Activated CD8-positive, alpha-beta T cell treated with anti-CD3 and anti-CD28 coated beads for 36 hours (primary cell): ENCODE results near the gene MRPS9. TPM values are rescaled to one million over a fixed set of nuclear protein-coding genes. Genes with fewer than 3 reads are reported as not detected.

Experiments
- ATAC-seq: fragments of 200-7000 bp; cut with Tn5 transposase; one replicate; pipeline ENCODE4 v1.10.0; 2021; ENCODE audit warnings: mild to moderate bottlenecking, moderate library complexity
- CTCF ChIA-PET: fragments of 350-600 bp; sonication (Branson Sonifier 250); formaldehyde crosslinking; loops from one replicate; lab custom pipeline; 2021; ENCODE audit warnings: antibody characterized with exemption; lab: Charles Lee
- POLR2A ChIA-PET: fragments of 350-600 bp; sonication (Branson Sonifier 250); formaldehyde crosslinking; loops from one replicate; lab custom pipeline; 2021; ENCODE audit warnings: antibody characterized with exemption; lab: Charles Lee
- DNase-seq: peaks from one replicate; pipeline ENCODE4 v3.0.0-alpha.2; 2020
- H3K27ac Mint-ChIP-seq: one replicate; pipeline ENCODE4 v1.8.0; 2021; ENCODE audit warnings: mild to moderate bottlenecking, mixed read lengths
- H3K27me3 Mint-ChIP-seq: one replicate; pipeline ENCODE4 v1.8.0; 2021; ENCODE audit warnings: mixed read lengths
- H3K36me3 Mint-ChIP-seq: one replicate; pipeline ENCODE4 v1.8.0; 2021; ENCODE audit warnings: low read depth, mixed read lengths
- H3K4me1 Mint-ChIP-seq: one replicate; pipeline ENCODE4 v1.8.0; 2021; ENCODE audit warnings: low read depth, mixed read lengths
- H3K4me3 Mint-ChIP-seq: one replicate; pipeline ENCODE4 v1.8.0; 2021; ENCODE audit warnings: mild to moderate bottlenecking, moderate library complexity, mixed read lengths
- H3K9me3 Mint-ChIP-seq: one replicate; pipeline ENCODE4 v1.8.0; 2021; ENCODE audit warnings: mixed read lengths
- CTCF ChIP-seq: fragments of 200-600 bp; IDR thresholded peaks from one replicate; pipeline ENCODE4 v1.8.0; 2022; ENCODE audit warnings: antibody characterized with exemption, mild to moderate bottlenecking
- intact Hi-C: fragments of 100-400 bp; cut with micrococcal nuclease; formaldehyde crosslinking; loops from one replicate; pipeline ENCODE4 v1.10.0; 2022
- total RNA-seq, 2 experiments: library from RNA; stranded (reverse); gene quantifications; one replicate each; pipeline ENCODE4 v1.2.3, GENCODE V29; 2021

Gene MRPS9
- total RNA-seq, 2 experiments from 2014 or later = 45.1 to 46.9 TPM

GRCh38 chr2:105068387-105068786, 30.5 kb downstream of the MRPS9 start:
- Mint-ChIP-seq H3K4me1 (peaks cover 18% of the 10 kb centered on the region), H3K9me3 (no peaks in the 10 kb centered on the region), H3K4me3 (no peak overlapping the region), H3K27me3 (no peaks in the 10 kb centered on the region), H3K27ac (no peak overlapping the region), H3K36me3 (peaks cover 9% of the 10 kb centered on the region)
- ChIA-PET CTCF (interaction anchor here (1.3 kb wide), 1 partner anchor 46 kb away, joined by 3 read pairs; no protein-coding TSS in a partner anchor), POLR2A (no interaction called here)
- no peak for TF ChIP-seq CTCF
- ATAC-seq (no peak), DNase-seq (no peak)
- intact Hi-C loops = no loop called here

- Mint-ChIP-seq H3K4me1 (peaks cover 18% of the 10 kb centered on the region), H3K36me3 (peaks cover 12% of the 10 kb centered on the region), H3K27ac (no peak overlapping the region), H3K4me3 (no peak overlapping the region), H3K9me3 (no peaks in the 10 kb centered on the region), H3K27me3 (no peaks in the 10 kb centered on the region)
- DNase-seq (no peak), ATAC-seq (no peak)
- ChIA-PET CTCF (interaction anchor here (1.3 kb wide), 1 partner anchor 46 kb away, joined by 3 read pairs; no protein-coding TSS in a partner anchor), POLR2A (interaction anchor here (1.0 kb wide), 1 partner anchor 30 kb away, joined by 3 read pairs; no protein-coding TSS in a partner anchor)
- no peak for TF ChIP-seq CTCF
- intact Hi-C loops = no loop called here
These were observed 31.0 kb downstream of the MRPS9 start for GRCh38 chr2:105068875-105069274.

- no peak for TF ChIP-seq CTCF
- Mint-ChIP-seq H3K4me3 (no peak overlapping the region), H3K36me3 (peaks cover 16% of the 10 kb centered on the region), H3K27me3 (no peaks in the 10 kb centered on the region), H3K27ac (no peak overlapping the region), H3K9me3 (no peaks in the 10 kb centered on the region), H3K4me1 (peaks cover 16% of the 10 kb centered on the region)
- ATAC-seq (peak; percentile 42), DNase-seq (peak; percentile 8)
- intact Hi-C loops = no loop called here
- ChIA-PET POLR2A (interaction anchor here (0.6 kb wide), 1 partner anchor 640 kb away, joined by 3 read pairs; no protein-coding TSS in a partner anchor), CTCF (interaction anchor here (0.7 kb wide), 1 partner anchor 225 kb away, joined by 3 read pairs; no protein-coding TSS in a partner anchor)
These were observed 32.4 kb downstream of the MRPS9 start for GRCh38 chr2:105070010-105070865.

- ATAC-seq (no peak), DNase-seq (no peak)
- H3K27ac Mint-ChIP-seq = no peak overlapping the region
- TF ChIP-seq CTCF = no peak
- H3K36me3 Mint-ChIP-seq = peaks cover 16% of the 10 kb centered on the region
- CTCF ChIA-PET = interaction anchor here (0.8 to 1.0 kb wide), 2 partner anchors 17 to 43 kb away, joined by 4 to 5 read pairs; no protein-coding TSS in a partner anchor
- POLR2A ChIA-PET = no interaction called here
- no peak overlapping the region for H3K4me3 Mint-ChIP-seq
- H3K27me3 Mint-ChIP-seq = no peaks in the 10 kb centered on the region
- peaks cover 16% of the 10 kb centered on the region for H3K4me1 Mint-ChIP-seq
- intact Hi-C loops = no loop called here
- H3K9me3 Mint-ChIP-seq = no peaks in the 10 kb centered on the region
These were observed 33.5 kb downstream of the MRPS9 start for GRCh38 chr2:105071379-105071778.

GRCh38 chr2:105072039-105072438, 34.2 kb downstream of the MRPS9 start:
- ATAC-seq = peak; percentile 91
- no peak for TF ChIP-seq CTCF
- H3K4me3 Mint-ChIP-seq = no peak overlapping the region
- DNase-seq = peak; percentile 49
- H3K27me3 Mint-ChIP-seq = no peaks in the 10 kb centered on the region
- intact Hi-C loops = no loop called here
- CTCF ChIA-PET = interaction anchor here (0.8 to 1.0 kb wide), 2 partner anchors 18 to 42 kb away, joined by 4 to 5 read pairs; no protein-coding TSS in a partner anchor
- POLR2A ChIA-PET = no interaction called here
- H3K27ac Mint-ChIP-seq = no peak overlapping the region
- peaks cover 16% of the 10 kb centered on the region for H3K4me1 Mint-ChIP-seq
- H3K9me3 Mint-ChIP-seq = no peaks in the 10 kb centered on the region
- peaks cover 16% of the 10 kb centered on the region for H3K36me3 Mint-ChIP-seq
